DND-41 (cell line): ENCODE results near the gene DUSP7.

Experiments
- EZH2 ChIP-seq: IDR thresholded peaks from 3 replicates; pipeline ENCODE4 v1.6.1; 2012; ENCODE audit warnings: borderline replicate concordance, low read depth, mild to moderate bottlenecking, moderate library complexity, low read length, inconsistent platforms; ENCODE audit not compliant: severe bottlenecking
- TF ChIP-seq, protein P1 (sequence below): IDR thresholded peaks from 2 replicates; pipeline ENCODE4 v1.5.1; 2012; ENCODE audit warnings: borderline replicate concordance, low read length, moderate library complexity, mild to moderate bottlenecking; ENCODE audit not compliant: poor library complexity, severe bottlenecking; ENCODE audit errors: extremely low read depth

DNA sequence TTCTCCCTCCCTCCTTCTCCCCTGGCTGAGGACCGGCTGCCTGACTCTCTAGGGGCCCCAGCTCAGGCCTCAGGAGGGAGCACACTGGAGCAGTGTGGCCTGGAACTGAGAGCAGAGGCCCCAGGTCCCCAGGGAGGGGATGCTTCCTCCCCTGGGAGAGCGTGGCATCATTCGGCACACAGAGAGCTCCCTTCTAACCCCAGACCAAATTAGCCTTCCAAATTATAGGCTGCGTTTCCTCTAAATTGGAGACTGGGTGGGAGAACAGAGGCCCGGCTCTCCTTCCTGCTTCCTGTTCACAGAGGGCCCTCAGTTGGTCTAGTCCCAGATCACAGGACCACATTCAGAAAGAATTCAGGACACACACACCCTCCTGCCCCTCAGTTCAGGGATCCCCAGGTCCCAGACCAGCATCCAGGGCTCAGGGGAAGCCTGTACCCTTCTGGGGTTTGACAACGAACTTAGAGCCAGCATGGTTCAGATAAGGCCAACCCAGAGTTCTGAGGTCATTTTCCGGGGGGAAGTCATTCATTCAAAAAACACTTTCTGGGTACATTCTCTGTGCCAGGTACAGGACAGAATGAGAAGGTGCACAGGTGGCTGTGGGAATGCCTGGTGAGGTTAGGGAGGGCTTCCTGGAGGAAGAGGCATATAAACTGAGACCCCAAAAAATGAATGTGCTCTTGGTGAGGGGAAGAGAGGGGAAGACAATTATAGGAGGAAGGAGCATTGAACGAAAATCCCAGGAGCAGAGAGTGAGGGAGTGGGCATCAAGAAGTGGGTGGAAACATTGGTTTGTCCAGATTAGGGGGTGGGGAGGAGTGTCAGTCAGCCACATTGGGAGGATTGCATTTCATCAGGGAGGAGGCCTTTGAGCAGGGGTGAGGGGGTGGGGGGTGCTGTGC is 32.3 kb downstream of the DUSP7 start:
- TF ChIP-seq, protein P1, sequence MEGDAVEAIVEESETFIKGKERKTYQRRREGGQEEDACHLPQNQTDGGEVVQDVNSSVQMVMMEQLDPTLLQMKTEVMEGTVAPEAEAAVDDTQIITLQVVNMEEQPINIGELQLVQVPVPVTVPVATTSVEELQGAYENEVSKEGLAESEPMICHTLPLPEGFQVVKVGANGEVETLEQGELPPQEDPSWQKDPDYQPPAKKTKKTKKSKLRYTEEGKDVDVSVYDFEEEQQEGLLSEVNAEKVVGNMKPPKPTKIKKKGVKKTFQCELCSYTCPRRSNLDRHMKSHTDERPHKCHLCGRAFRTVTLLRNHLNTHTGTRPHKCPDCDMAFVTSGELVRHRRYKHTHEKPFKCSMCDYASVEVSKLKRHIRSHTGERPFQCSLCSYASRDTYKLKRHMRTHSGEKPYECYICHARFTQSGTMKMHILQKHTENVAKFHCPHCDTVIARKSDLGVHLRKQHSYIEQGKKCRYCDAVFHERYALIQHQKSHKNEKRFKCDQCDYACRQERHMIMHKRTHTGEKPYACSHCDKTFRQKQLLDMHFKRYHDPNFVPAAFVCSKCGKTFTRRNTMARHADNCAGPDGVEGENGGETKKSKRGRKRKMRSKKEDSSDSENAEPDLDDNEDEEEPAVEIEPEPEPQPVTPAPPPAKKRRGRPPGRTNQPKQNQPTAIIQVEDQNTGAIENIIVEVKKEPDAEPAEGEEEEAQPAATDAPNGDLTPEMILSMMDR, result no peak
- TF ChIP-seq EZH2, result no peak
